ENCODE results near the gene CYTH1. TPM values are rescaled to one million over a fixed set of nuclear protein-coding genes. Genes with fewer than 3 reads are reported as not detected.
"Not testable (repeated sequence)": the region's sequence is repeated elsewhere in the genome, so short reads cannot be mapped to it uniquely, and the experiment has no call there.

The CYTH1 gene
- total RNA-seq, 2 donors from 2014 or later, result 23.1 to 27.4 TPM

GRCh38 chr17:78672871-78673371 lies 109.2 kb downstream of the CYTH1 start:
- no peak overlapping the region for H3K27ac Mint-ChIP-seq
- no peaks in the 10 kb centered on the region for H3K27me3 Mint-ChIP-seq (ENCODE audit: insufficient read depth)
- TF ChIP-seq, protein P1, sequence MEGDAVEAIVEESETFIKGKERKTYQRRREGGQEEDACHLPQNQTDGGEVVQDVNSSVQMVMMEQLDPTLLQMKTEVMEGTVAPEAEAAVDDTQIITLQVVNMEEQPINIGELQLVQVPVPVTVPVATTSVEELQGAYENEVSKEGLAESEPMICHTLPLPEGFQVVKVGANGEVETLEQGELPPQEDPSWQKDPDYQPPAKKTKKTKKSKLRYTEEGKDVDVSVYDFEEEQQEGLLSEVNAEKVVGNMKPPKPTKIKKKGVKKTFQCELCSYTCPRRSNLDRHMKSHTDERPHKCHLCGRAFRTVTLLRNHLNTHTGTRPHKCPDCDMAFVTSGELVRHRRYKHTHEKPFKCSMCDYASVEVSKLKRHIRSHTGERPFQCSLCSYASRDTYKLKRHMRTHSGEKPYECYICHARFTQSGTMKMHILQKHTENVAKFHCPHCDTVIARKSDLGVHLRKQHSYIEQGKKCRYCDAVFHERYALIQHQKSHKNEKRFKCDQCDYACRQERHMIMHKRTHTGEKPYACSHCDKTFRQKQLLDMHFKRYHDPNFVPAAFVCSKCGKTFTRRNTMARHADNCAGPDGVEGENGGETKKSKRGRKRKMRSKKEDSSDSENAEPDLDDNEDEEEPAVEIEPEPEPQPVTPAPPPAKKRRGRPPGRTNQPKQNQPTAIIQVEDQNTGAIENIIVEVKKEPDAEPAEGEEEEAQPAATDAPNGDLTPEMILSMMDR (conservative IDR thresholded peaks at IDR 0.05), result no peak

DNA sequence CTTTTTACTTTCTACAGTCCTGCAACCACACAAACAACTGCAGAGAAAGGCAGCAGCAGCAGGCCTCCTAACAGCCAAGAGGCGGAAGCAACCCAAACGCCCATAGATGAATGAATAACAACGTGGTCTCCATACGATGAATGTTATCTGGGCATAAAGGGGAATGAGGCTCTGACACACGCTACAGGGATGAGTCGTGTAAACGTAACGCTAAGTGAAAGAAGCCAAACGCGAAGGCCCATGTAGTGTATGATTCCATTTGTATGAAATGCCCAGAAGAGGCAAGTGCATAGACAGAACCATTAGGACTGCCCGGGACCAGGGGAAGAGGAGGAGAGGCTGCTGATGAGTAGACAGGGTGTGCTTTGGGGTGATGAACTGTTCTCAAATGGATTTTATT lies 110.1 kb downstream of the CYTH1 start:
- Histone ChIP-seq H3K4me3 (ENCODE audit: low read length) (no peak overlapping the region), H3K9me3 (ENCODE audit: control insufficient read depth, low read length) (no peaks in the 10 kb centered on the region), H3K9ac (ENCODE audit: extremely low read depth, low read length, poor library complexity, severe bottlenecking) (no peak overlapping the region), H3K4me1 (ENCODE audit: control insufficient read depth, insufficient read depth, low read length) (no peaks in the 10 kb centered on the region), H3K27me3 (ENCODE audit: control insufficient read depth, insufficient read depth, low read length, poor library complexity, severe bottlenecking) (no peaks in the 10 kb centered on the region), H3K36me3 (ENCODE audit: control insufficient read depth, insufficient read depth, low read length) (peaks cover 11% of the 10 kb centered on the region), H3K27ac (ENCODE audit: low read depth, low read length) (no peak overlapping the region)
- H3K27me3 Mint-ChIP-seq (ENCODE audit: insufficient read depth), result no peaks in the 10 kb centered on the region
- no peak overlapping the region for H3K4me3 Mint-ChIP-seq
- H3K36me3 Mint-ChIP-seq (ENCODE audit: low read depth), result peaks cover 5% of the 10 kb centered on the region
- H3K27ac Mint-ChIP-seq, result no peak overlapping the region
- TF ChIP-seq, protein P1 (conservative IDR thresholded peaks at IDR 0.05), result no peak
- no peaks in the 10 kb centered on the region for H3K4me1 Mint-ChIP-seq
- no peaks in the 10 kb centered on the region for H3K9me3 Mint-ChIP-seq
- DNase-seq, result peak; percentile 28
- WGBS, 2 experiments (ENCODE audit: insufficient coverage in 1 of 2, insufficient read length in 1 of 2), result 94 to 96% methylated on average over 11 of the region's 11 CpGs

More at GRCh38 chr17:78672871-78673371, 109.2 kb downstream of the CYTH1 start:
- Mint-ChIP-seq H3K36me3 (ENCODE audit: low read depth) (peaks cover 11% of the 10 kb centered on the region), H3K4me3 (no peak overlapping the region), H3K9me3 (no peaks in the 10 kb centered on the region), H3K4me1 (no peaks in the 10 kb centered on the region)
- Histone ChIP-seq H3K4me1 (ENCODE audit: control insufficient read depth, insufficient read depth, low read length) (no peaks in the 10 kb centered on the region), H3K27ac (ENCODE audit: low read depth, low read length) (no peak overlapping the region), H3K9ac (ENCODE audit: extremely low read depth, low read length, poor library complexity, severe bottlenecking) (no peak overlapping the region), H3K4me3 (ENCODE audit: low read length) (no peak overlapping the region), H3K9me3 (ENCODE audit: control insufficient read depth, low read length) (no peaks in the 10 kb centered on the region), H3K36me3 (ENCODE audit: control insufficient read depth, insufficient read depth, low read length) (peaks cover 15% of the 10 kb centered on the region), H3K27me3 (ENCODE audit: control insufficient read depth, insufficient read depth, low read length, poor library complexity, severe bottlenecking) (no peaks in the 10 kb centered on the region)
- peak; percentile 42 for DNase-seq
- 92 to 93% methylated on average over 5 of the region's 5 CpGs for WGBS, 2 experiments (ENCODE audit: insufficient coverage in 1 of 2, insufficient read length in 1 of 2)

DNA sequence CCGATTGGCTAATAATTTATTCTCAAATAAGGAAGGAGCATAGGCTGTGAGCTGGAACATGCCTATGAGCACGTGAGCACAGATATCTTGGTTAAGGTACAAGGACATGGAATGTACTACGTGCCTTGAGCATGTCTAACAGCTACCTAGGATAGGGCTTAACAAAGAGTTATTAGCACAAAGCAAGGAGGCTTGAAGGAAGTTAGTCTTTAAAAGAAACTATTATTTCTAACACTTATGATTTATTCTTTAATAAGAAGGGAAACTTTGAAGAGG lies 110.4 kb downstream of the CYTH1 start:
- not testable (repeated sequence) for H3K4me3 Mint-ChIP-seq; H3K4me3 ChIP-seq (ENCODE audit: low read length); H3K9me3 ChIP-seq (ENCODE audit: control insufficient read depth, low read length); H3K4me1 ChIP-seq (ENCODE audit: control insufficient read depth, insufficient read depth, low read length); H3K27me3 Mint-ChIP-seq (ENCODE audit: insufficient read depth); H3K36me3 Mint-ChIP-seq (ENCODE audit: low read depth); H3K27ac ChIP-seq (ENCODE audit: low read depth, low read length); H3K27me3 ChIP-seq (ENCODE audit: control insufficient read depth, insufficient read depth, low read length, poor library complexity, severe bottlenecking); H3K4me1 Mint-ChIP-seq; DNase-seq; H3K27ac Mint-ChIP-seq; H3K9me3 Mint-ChIP-seq; H3K9ac ChIP-seq (ENCODE audit: extremely low read depth, low read length, poor library complexity, severe bottlenecking)
- WGBS, 2 experiments (ENCODE audit: insufficient coverage in 1 of 2, insufficient read length in 1 of 2), result 70 to 100% methylated on average over 2 to 3 of the region's 3 CpGs
- H3K36me3 ChIP-seq (ENCODE audit: control insufficient read depth, insufficient read depth, low read length), result peaks cover 11% of the 10 kb centered on the region

All from endodermal cell (in vitro differentiated cells).